Lower lobe of right lung (tissue), 2 donors: ENCODE measurements around the gene COG6. TPM values are rescaled to one million over a fixed set of nuclear protein-coding genes. Genes with fewer than 3 reads are reported as not detected.

Experiments used
- ATAC-seq, 2 donors: fragments of 200-7000 bp; cut with Tn5 transposase; one replicate each; pipeline ENCODE4 v1.9.1; 2020 to 2022; ENCODE audit warnings: mild to moderate bottlenecking in 2 of 2, moderate library complexity in 2 of 2
- DNase-seq: peaks from one replicate; pipeline ENCODE4 v3.0.0-alpha.2; 2020
- H3K27ac ChIP-seq: fragments of 200-600 bp; one replicate; pipeline ENCODE4 v1.8.0; 2022
- H3K27me3 ChIP-seq: fragments of 200-600 bp; one replicate; pipeline ENCODE4 v1.8.0; 2022; ENCODE audit warnings: low read depth
- H3K36me3 ChIP-seq: fragments of 200-600 bp; one replicate; pipeline ENCODE4 v1.8.0; 2022; ENCODE audit warnings: mild to moderate bottlenecking
- H3K4me1 ChIP-seq: fragments of 200-600 bp; one replicate; pipeline ENCODE4 v1.8.0; 2022
- H3K4me3 ChIP-seq: fragments of 200-600 bp; one replicate; pipeline ENCODE4 v1.8.0; 2022; ENCODE audit warnings: mild to moderate bottlenecking
- H3K9me3 ChIP-seq: fragments of 200-600 bp; one replicate; pipeline ENCODE4 v1.8.0; 2022
- intact Hi-C: fragments of 100-400 bp; cut with DNase I; formaldehyde crosslinking; loops from one replicate; pipeline ENCODE4 v1.11.0; 2022
- total RNA-seq: library from RNA; stranded (reverse); fragmentation: NEBNext Ultra II Directional; extraction: Animal tissue kit (Norgen Biotek cat#: 25700); gene quantifications from one replicate; pipeline ENCODE4 v1.2.1, GENCODE V29; 2021
- TF ChIP-seq, protein P1 (sequence below): fragments of 200-600 bp; IDR thresholded peaks from one replicate; pipeline ENCODE4 v1.8.0; 2022; ENCODE audit warnings: antibody characterized with exemption, mild to moderate bottlenecking
- donor health status: DM: no; HTN: yes; CAD: no; lungs with severe emphysema.

The COG6 gene
- total RNA-seq, 1 donor from 2014 or later: 28.6 TPM

DNA sequence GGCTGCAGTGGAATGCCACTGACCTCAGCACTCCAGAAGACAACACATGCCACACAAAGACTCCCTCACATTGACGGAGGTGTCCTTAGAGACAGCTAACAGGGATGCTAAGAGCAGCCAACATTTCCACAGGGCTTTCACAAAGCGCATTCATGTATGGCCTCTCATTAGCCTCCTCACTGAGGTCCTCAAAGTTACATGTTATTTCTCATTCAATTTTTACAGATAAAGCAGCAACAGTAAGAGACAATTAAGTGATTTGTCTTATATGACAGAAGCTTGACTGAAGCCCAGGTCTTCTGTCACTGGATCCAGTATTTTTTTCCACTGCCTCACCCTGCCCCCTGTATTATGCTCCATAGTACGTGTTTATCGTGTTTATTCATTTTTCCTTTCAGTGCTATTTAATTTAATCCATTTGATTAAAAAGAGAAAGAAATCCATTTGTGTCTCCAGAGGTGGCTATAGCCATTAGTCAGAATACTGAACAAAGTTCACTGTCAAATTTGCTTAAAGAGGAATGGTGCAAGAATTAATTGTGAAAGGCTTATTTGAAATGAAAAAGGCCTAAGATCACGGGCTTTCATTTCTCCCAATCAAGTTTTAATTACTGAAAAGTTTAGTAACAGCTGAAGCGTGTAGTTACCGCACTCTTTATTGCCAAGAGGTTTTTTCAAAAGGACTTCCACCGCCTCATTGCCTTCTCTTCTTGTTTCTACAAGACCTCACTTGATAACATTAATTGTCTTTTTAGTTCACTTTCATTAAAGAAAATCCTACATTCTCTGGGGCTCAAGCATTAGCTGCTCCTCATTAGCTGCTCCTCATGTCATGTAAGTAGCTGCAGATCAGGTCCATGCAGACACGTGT, 115.0 kb downstream of the COG6 start:
- Histone ChIP-seq H3K27me3 (no peaks in the 10 kb centered on the region), H3K4me1 (peaks cover 14% of the 10 kb centered on the region), H3K27ac (no peak overlapping the region), H3K4me3 (no peak overlapping the region), H3K9me3 (no peaks in the 10 kb centered on the region), H3K36me3 (no peaks in the 10 kb centered on the region)
- DNase-seq: no peak
- ATAC-seq: no peak
- TF ChIP-seq, protein P1, sequence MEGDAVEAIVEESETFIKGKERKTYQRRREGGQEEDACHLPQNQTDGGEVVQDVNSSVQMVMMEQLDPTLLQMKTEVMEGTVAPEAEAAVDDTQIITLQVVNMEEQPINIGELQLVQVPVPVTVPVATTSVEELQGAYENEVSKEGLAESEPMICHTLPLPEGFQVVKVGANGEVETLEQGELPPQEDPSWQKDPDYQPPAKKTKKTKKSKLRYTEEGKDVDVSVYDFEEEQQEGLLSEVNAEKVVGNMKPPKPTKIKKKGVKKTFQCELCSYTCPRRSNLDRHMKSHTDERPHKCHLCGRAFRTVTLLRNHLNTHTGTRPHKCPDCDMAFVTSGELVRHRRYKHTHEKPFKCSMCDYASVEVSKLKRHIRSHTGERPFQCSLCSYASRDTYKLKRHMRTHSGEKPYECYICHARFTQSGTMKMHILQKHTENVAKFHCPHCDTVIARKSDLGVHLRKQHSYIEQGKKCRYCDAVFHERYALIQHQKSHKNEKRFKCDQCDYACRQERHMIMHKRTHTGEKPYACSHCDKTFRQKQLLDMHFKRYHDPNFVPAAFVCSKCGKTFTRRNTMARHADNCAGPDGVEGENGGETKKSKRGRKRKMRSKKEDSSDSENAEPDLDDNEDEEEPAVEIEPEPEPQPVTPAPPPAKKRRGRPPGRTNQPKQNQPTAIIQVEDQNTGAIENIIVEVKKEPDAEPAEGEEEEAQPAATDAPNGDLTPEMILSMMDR: no peak
- intact Hi-C loops: no loop called here

GRCh38 chr13:39773833-39774232, 118.4 kb downstream of the COG6 start:
- TF ChIP-seq, protein P1: no peak
- intact Hi-C loops: no loop called here
- ATAC-seq (no peak), DNase-seq (no peak)
- Histone ChIP-seq H3K36me3 (no peaks in the 10 kb centered on the region), H3K27me3 (no peaks in the 10 kb centered on the region), H3K4me3 (no peak overlapping the region), H3K27ac (no peak overlapping the region), H3K9me3 (no peaks in the 10 kb centered on the region), H3K4me1 (no peaks in the 10 kb centered on the region)

DNA sequence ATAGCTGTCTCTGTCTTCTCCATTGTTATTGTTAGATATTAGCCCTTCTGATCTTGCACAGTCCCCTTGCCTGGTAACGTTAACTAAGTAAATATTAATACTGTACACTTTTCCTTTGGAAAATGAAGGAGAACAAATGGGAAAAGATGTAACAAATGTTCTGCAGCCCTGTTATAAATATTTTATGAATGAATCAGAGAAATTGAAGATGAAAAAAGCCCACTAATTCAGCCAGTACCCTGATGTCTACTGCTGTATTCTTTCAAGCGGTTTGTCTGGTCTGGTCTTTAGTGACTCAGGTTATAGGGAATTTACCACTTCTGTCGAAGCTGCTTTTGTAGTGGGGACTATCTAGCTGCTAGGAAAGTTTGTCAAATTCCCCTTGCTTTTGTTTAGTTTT, 121.0 kb downstream of the COG6 start:
- TF ChIP-seq, protein P1: no peak
- no peak for DNase-seq

GRCh38 chr13:39777021-39777420, 121.6 kb downstream of the COG6 start:
- TF ChIP-seq, protein P1: no peak
- H3K36me3 ChIP-seq: no peaks in the 10 kb centered on the region

More for the DNA sequence above, 121.0 kb downstream of the COG6 start:
- Histone ChIP-seq H3K9me3 (no peaks in the 10 kb centered on the region), H3K4me3 (no peak overlapping the region), H3K36me3 (no peaks in the 10 kb centered on the region), H3K4me1 (no peaks in the 10 kb centered on the region), H3K27me3 (no peaks in the 10 kb centered on the region), H3K27ac (no peak overlapping the region)
- ATAC-seq: no peak
- intact Hi-C loops: no loop called here

GRCh38 chr13:39777527-39778061, 122.1 kb downstream of the COG6 start:
- intact Hi-C loops: no loop called here
- no peak for ATAC-seq
- Histone ChIP-seq H3K4me3 (no peak overlapping the region), H3K27me3 (no peaks in the 10 kb centered on the region), H3K36me3 (no peaks in the 10 kb centered on the region), H3K4me1 (no peaks in the 10 kb centered on the region), H3K27ac (no peak overlapping the region), H3K9me3 (no peaks in the 10 kb centered on the region)
- TF ChIP-seq, protein P1: no peak
- no peak for DNase-seq

More at GRCh38 chr13:39777021-39777420, 121.6 kb downstream of the COG6 start:
- Histone ChIP-seq H3K4me1 (no peaks in the 10 kb centered on the region), H3K27me3 (no peaks in the 10 kb centered on the region), H3K27ac (no peak overlapping the region), H3K4me3 (no peak overlapping the region), H3K9me3 (no peaks in the 10 kb centered on the region)
- intact Hi-C loops: no loop called here
- DNase-seq (no peak), ATAC-seq (no peak)
